Osteocyte (in vitro differentiated cells): ENCODE results near the gene DZIP1. TPM values are rescaled to one million over a fixed set of nuclear protein-coding genes. Genes with fewer than 3 reads are reported as not detected.
"Not testable (repeated sequence)": the region's sequence is repeated elsewhere in the genome, so short reads cannot be mapped to it uniquely, and the experiment has no call there.

ENCODE experiments used
- DNase-seq: peaks from one replicate; pipeline ENCODE4 v3.0.0; 2021; ENCODE audit warnings: mixed read lengths; ENCODE audit not compliant: unreplicated experiment; ENCODE audit errors: extremely low spot score
- H3K27ac Mint-ChIP-seq: one replicate; pipeline ENCODE4 v1.8.0; 2021; ENCODE audit warnings: mild to moderate bottlenecking, mixed read lengths; ENCODE audit not compliant: unreplicated experiment
- H3K27me3 Mint-ChIP-seq: one replicate; pipeline ENCODE4 v1.8.0; 2021; ENCODE audit warnings: mixed read lengths; ENCODE audit not compliant: unreplicated experiment
- H3K36me3 Mint-ChIP-seq: one replicate; pipeline ENCODE4 v1.8.0; 2021; ENCODE audit warnings: mixed read lengths; ENCODE audit not compliant: unreplicated experiment
- H3K4me1 Mint-ChIP-seq: one replicate; pipeline ENCODE4 v1.8.0; 2021; ENCODE audit warnings: mixed read lengths; ENCODE audit not compliant: unreplicated experiment
- H3K4me3 Mint-ChIP-seq: one replicate; pipeline ENCODE4 v1.8.0; 2021; ENCODE audit warnings: mild to moderate bottlenecking, moderate library complexity, mixed read lengths; ENCODE audit not compliant: unreplicated experiment
- H3K9me3 Mint-ChIP-seq: one replicate; pipeline ENCODE4 v1.8.0; 2021; ENCODE audit warnings: mixed read lengths; ENCODE audit not compliant: unreplicated experiment
- long read RNA-seq: library from polyadenylated mRNA; unstranded; transcript quantifications from one replicate; pipeline ENCODE4 v2.0.0, GENCODE V29; 2021
- total RNA-seq: library from RNA; stranded (reverse); gene quantifications from 2 replicates; pipeline ENCODE4 v1.2.1, GENCODE V29; 2021
- TF ChIP-seq, protein P1 (sequence below): fragments of 200-600 bp; sonication (generic); IDR thresholded peaks from 2 replicates; pipeline ENCODE4 v1.5.0; 2021; ENCODE audit warnings: antibody characterized with exemption, mild to moderate bottlenecking, moderate library complexity

The DZIP1 gene, protein sequence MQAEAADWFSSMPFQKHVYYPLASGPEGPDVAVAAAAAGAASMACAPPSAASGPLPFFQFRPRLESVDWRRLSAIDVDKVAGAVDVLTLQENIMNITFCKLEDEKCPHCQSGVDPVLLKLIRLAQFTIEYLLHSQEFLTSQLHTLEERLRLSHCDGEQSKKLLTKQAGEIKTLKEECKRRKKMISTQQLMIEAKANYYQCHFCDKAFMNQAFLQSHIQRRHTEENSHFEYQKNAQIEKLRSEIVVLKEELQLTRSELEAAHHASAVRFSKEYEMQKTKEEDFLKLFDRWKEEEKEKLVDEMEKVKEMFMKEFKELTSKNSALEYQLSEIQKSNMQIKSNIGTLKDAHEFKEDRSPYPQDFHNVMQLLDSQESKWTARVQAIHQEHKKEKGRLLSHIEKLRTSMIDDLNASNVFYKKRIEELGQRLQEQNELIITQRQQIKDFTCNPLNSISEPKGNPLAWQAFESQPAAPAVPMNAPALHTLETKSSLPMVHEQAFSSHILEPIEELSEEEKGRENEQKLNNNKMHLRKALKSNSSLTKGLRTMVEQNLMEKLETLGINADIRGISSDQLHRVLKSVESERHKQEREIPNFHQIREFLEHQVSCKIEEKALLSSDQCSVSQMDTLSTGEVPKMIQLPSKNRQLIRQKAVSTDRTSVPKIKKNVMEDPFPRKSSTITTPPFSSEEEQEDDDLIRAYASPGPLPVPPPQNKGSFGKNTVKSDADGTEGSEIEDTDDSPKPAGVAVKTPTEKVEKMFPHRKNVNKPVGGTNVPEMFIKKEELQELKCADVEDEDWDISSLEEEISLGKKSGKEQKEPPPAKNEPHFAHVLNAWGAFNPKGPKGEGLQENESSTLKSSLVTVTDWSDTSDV
- total RNA-seq = 45.0 and 50.8 TPM in 2 replicates
- long read RNA-seq, partial matches to known transcripts = 12 of 21 reads
- long read RNA-seq, other reads (novel, unspliced or antisense) = 8 of 21 reads

GRCh38 chr13:95644601-95645052 is at the start of gene DZIP1:
TSS of gene DZIP1 (minus strand) at chr13:95644706. CDS start at chr13:95642029, 2,677 bp downstream.
- no peaks in the 10 kb centered on the region for H3K9me3 Mint-ChIP-seq
- peaks cover 13% of the 10 kb centered on the region for H3K36me3 Mint-ChIP-seq
- peak within 1 kb of the TSS; percentile 97 for H3K27ac Mint-ChIP-seq
- H3K4me3 Mint-ChIP-seq = peak within 1 kb of the TSS; percentile 95
- TF ChIP-seq, protein P1, sequence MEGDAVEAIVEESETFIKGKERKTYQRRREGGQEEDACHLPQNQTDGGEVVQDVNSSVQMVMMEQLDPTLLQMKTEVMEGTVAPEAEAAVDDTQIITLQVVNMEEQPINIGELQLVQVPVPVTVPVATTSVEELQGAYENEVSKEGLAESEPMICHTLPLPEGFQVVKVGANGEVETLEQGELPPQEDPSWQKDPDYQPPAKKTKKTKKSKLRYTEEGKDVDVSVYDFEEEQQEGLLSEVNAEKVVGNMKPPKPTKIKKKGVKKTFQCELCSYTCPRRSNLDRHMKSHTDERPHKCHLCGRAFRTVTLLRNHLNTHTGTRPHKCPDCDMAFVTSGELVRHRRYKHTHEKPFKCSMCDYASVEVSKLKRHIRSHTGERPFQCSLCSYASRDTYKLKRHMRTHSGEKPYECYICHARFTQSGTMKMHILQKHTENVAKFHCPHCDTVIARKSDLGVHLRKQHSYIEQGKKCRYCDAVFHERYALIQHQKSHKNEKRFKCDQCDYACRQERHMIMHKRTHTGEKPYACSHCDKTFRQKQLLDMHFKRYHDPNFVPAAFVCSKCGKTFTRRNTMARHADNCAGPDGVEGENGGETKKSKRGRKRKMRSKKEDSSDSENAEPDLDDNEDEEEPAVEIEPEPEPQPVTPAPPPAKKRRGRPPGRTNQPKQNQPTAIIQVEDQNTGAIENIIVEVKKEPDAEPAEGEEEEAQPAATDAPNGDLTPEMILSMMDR = no peak
- H3K4me1 Mint-ChIP-seq = peaks cover 35% of the 10 kb centered on the region
- DNase-seq = peak; percentile 92
- no peaks in the 10 kb centered on the region for H3K27me3 Mint-ChIP-seq

GRCh38 chr13:95690986-95691385 is 46.5 kb upstream of the DZIP1 start:
- not testable (repeated sequence) for DNase-seq, H3K4me3 Mint-ChIP-seq, H3K36me3 Mint-ChIP-seq, H3K9me3 Mint-ChIP-seq, H3K27me3 Mint-ChIP-seq, H3K27ac Mint-ChIP-seq
- peaks cover 12% of the 10 kb centered on the region for H3K4me1 Mint-ChIP-seq

DNA sequence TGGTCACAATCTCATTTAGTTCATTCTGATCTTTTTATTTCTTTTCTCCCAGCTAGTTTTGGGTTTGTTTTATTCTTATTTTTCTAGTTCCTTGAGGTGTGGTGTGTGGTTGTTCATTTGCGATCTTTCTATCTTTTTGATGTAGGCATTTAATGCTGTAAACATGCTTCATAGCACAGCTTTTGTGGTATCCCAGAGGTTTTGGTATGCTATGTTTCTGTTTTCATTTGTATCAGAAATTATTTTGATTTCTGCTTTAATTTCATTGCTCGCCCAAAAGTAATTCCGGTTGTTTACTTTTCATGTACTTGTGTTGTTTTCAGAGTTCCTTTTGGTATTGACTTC is 45.0 kb upstream of the DZIP1 start:
- TF ChIP-seq, protein P1 = no peak
- DNase-seq = no peak
- H3K36me3 Mint-ChIP-seq = peaks cover 11% of the 10 kb centered on the region
- H3K4me3 Mint-ChIP-seq = no peak overlapping the region
- H3K4me1 Mint-ChIP-seq = peaks cover 12% of the 10 kb centered on the region
- no peak overlapping the region for H3K27ac Mint-ChIP-seq
- peaks cover 9% of the 10 kb centered on the region for H3K9me3 Mint-ChIP-seq
- no peaks in the 10 kb centered on the region for H3K27me3 Mint-ChIP-seq

DNA sequence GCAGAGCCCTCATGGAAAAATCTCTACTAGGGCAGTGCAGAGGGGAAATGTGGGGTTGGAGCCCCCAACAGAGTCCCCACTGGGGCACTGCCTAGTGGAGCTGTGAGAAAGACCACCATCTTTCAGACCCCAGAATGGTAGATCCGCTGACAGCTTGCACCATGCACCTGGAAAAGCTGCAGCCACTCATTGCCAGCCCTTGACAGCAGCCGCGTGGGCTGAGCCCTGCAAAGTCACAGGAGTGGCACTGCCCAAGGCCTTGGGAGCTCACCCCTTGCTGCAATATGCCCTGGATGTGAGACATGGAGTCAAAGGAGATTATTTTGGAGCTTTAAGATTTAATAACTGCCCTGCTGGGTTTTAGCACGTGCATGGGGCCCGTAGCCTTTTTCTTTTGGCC is 40.5 kb upstream of the DZIP1 start:
- H3K27me3 Mint-ChIP-seq, H3K27ac Mint-ChIP-seq, DNase-seq, H3K4me3 Mint-ChIP-seq: not testable (repeated sequence)
- peaks cover 13% of the 10 kb centered on the region for H3K9me3 Mint-ChIP-seq
- H3K36me3 Mint-ChIP-seq = peaks cover 11% of the 10 kb centered on the region
- H3K4me1 Mint-ChIP-seq = peaks cover 20% of the 10 kb centered on the region

DNA sequence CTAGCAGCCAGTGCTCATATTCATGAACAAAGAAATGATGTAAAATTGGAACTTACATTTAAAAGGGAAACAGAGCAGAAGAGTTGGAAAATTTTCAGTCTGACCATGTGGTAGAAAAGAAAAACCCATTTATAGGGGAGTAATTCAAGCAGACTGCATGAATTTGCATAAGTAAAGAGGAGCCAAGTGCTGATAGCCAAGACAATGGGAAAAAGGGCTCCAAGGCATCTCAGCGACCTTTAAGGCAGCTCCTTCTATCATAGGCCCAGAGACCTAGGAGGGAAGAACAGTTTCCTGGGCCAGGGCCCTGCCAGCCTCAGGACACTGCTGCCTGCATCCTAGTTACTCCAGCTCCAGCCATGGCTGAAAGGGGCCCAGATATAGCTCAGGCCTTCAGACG is 39.9 kb upstream of the DZIP1 start:
- TF ChIP-seq, protein P1 = no peak
- Mint-ChIP-seq H3K4me1 (peaks cover 21% of the 10 kb centered on the region), H3K4me3 (no peak overlapping the region), H3K27ac (no peak overlapping the region), H3K9me3 (peaks cover 13% of the 10 kb centered on the region), H3K27me3 (no peaks in the 10 kb centered on the region), H3K36me3 (peaks cover 11% of the 10 kb centered on the region)
- DNase-seq = no peak

DNA sequence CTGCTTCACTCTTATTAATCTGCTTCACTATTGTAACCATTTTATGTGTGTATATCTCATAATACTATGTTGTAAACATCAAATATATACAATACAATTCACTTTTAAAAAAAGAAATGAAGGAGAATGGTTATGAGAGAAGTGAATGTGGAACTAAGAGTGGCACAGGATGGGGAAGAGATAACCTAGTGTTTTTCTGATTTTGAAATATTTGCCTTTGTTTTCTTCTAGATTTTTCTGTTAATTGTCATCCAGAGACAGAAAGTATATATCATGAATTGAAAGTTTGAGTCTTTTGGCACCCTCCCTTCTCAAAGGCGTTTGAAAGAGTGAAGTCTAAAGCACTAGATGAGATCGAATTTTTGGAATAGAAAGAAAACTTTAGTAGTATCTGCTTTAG is 35.2 kb upstream of the DZIP1 start:
- Mint-ChIP-seq H3K9me3 (peaks cover 4% of the 10 kb centered on the region), H3K36me3 (peaks cover 3% of the 10 kb centered on the region), H3K27me3 (no peaks in the 10 kb centered on the region), H3K27ac (no peak overlapping the region), H3K4me1 (peaks cover 42% of the 10 kb centered on the region), H3K4me3 (no peak overlapping the region)
- DNase-seq = no peak
- TF ChIP-seq, protein P1 = no peak
